HEK293 (cell line): Measurements from ENCODE around the gene SHOC2.

Source experiments
- CTCF ChIA-PET: fragments of 350-600 bp; formaldehyde crosslinking; extraction: SDS; loops from one replicate; lab custom pipeline; 2021; ENCODE audit warnings: antibody characterized with exemption; lab: Yijun Ruan, JAX
- POLR2A ChIA-PET: fragments of 300-600 bp; formaldehyde crosslinking; extraction: SDS; loops from one replicate; lab custom pipeline; 2020; ENCODE audit warnings: antibody characterized with exemption, inconsistent platforms; lab: Yijun Ruan, JAX
- H3K27ac ChIP-seq: fragments of 200-500 bp; sonication (Bioruptor generic); 2 replicates; pipeline ENCODE4 v1.5.1; 2014; ENCODE audit warnings: low read depth, low read length, control low read depth, inconsistent platforms; ENCODE audit errors: extremely low read depth
- H3K36me3 ChIP-seq, 2 experiments: fragments of 200-500 bp in 1 of 2; sonication (Bioruptor generic) in 1 of 2; 1 replicate in 1 of 2; 2 replicates in 1 of 2; pipeline ENCODE4 v1.5.1; 2014 to 2017; ENCODE audit warnings: inconsistent platforms in 2 of 2, low read length in 2 of 2; ENCODE audit not compliant: control insufficient read depth in 2 of 2, insufficient read depth in 1 of 2
- H3K4me1 ChIP-seq: fragments of 200-500 bp; sonication (Bioruptor generic); 2 replicates; pipeline ENCODE4 v1.5.1; 2014; ENCODE audit warnings: mild to moderate bottlenecking, low read length, inconsistent platforms; ENCODE audit not compliant: control insufficient read depth, insufficient read depth
- H3K4me3 ChIP-seq: 2 replicates; pipeline ENCODE4 v1.5.1; 2011; ENCODE audit warnings: low read depth, mild to moderate bottlenecking, control low read depth, low read length, moderate library complexity
- H3K9me3 ChIP-seq: fragments of 200-500 bp; sonication (Bioruptor generic); 2 replicates; pipeline ENCODE4 v1.5.1; 2014; ENCODE audit warnings: low read depth, low read length, inconsistent platforms; ENCODE audit not compliant: control insufficient read depth, insufficient read depth
- MYNN ChIP-seq: fragments of 450-650 bp; formaldehyde crosslinking; IDR thresholded peaks from 2 replicates; pipeline ENCODE4 v1.5.1; 2016; ENCODE audit warnings: missing biosample characterization, missing genetic modification characterization, borderline replicate concordance
- ZFP37 ChIP-seq: fragments of 450-650 bp; formaldehyde crosslinking; IDR thresholded peaks from 2 replicates; pipeline ENCODE4 v1.5.1; 2016; ENCODE audit warnings: missing biosample characterization, missing genetic modification characterization
- ZNF174 ChIP-seq: fragments of 450-650 bp; formaldehyde crosslinking; IDR thresholded peaks from 2 replicates; pipeline ENCODE4 v1.5.0; 2017; ENCODE audit warnings: missing biosample characterization, mild to moderate bottlenecking, missing genetic modification characterization
- ZNF510 ChIP-seq: fragments of 450-650 bp; formaldehyde crosslinking; IDR thresholded peaks from 2 replicates; pipeline ENCODE4 v1.5.1; 2018; ENCODE audit warnings: mild to moderate bottlenecking, missing genetic modification characterization, missing biosample characterization; ENCODE audit not compliant: insufficient replicate concordance
- ZNF747 ChIP-seq: fragments of 450-650 bp; formaldehyde crosslinking; IDR thresholded peaks from 2 replicates; pipeline ENCODE4 v1.5.1; 2016; ENCODE audit warnings: missing biosample characterization, missing genetic modification characterization
- ZXDB ChIP-seq: fragments of 450-650 bp; formaldehyde crosslinking; IDR thresholded peaks from 2 replicates; pipeline ENCODE4 v1.5.1; 2016; ENCODE audit warnings: missing biosample characterization, missing genetic modification characterization

SHOC2 gene

DNA sequence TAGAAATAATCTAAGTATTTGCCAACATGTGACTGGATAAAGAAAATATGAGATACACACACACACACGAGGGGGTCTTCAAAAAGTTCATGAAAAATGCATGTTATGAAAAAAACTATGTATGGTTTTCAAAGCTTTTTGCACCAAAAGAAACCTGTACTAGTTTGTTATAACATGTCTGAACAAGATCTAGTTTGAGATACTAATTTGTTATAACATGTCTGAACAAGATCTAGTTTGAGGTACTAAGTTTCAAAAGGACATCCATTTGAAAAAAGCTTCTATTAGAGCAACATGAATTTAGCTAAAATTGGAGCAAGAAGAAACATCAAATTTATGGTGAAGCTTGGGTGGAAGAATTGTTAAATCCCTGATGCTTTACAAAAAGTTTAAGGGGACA lies 137.6 kb downstream of the SHOC2 start:
- POLR2A ChIA-PET: no interaction called here

More for the DNA sequence above, 137.6 kb downstream of the SHOC2 start:
- Histone ChIP-seq H3K27ac (no peak overlapping the region), H3K36me3 (no peaks in the 10 kb centered on the region), H3K4me3 (no peak overlapping the region), H3K9me3 (no peaks in the 10 kb centered on the region), H3K4me1 (no peaks in the 10 kb centered on the region)
- TF ChIP-seq ZNF174 (tag by site-specific recombination) (no peak), MYNN (tag by site-specific recombination) (no peak), ZFP37 (tag by site-specific recombination) (no peak), ZNF510 (tag by site-specific recombination) (no peak), ZNF747 (tag by site-specific recombination) (no peak), ZXDB (tag by site-specific recombination) (no peak)
- CTCF ChIA-PET: no interaction called here
